A673 (cell line): ENCODE results near the gene NID1. TPM values are rescaled to one million over a fixed set of nuclear protein-coding genes. Genes with fewer than 3 reads are reported as not detected.

Experiments used
- BruUV-seq: library from RNA; stranded (reverse); fragments of 400-500 nt; replicated peaks from 2 replicates; lab custom pipeline; 2021; lab: Mats Ljungman, UMichigan
- CTCF ChIA-PET: fragments of 300-600 bp; sonication (Branson Sonifier 250); formaldehyde crosslinking; loops from one replicate; lab custom pipeline; 2022; ENCODE audit warnings: antibody characterized with exemption; lab: Charles Lee
- POLR2A ChIA-PET: fragments of 300-600 bp; sonication (Branson Sonifier 250); formaldehyde crosslinking; loops from one replicate; lab custom pipeline; 2022; ENCODE audit warnings: antibody characterized with exemption; ENCODE audit not compliant: low non-redundant PET; lab: Charles Lee
- DNase-seq: peaks from one replicate; pipeline ENCODE4 v3.0.0-alpha.2; 2015; ENCODE audit warnings: low spot score
- H3K27ac ChIP-seq: fragments of 200-600 bp; sonication (generic); 2 replicates; pipeline ENCODE4 v1.5.1; 2016; ENCODE audit warnings: mixed run types, low read depth, mild to moderate bottlenecking, mixed read lengths, antibody characterized with exemption, low read length; ENCODE audit not compliant: poor library complexity, severe bottlenecking
- H3K27me3 ChIP-seq: fragments of 200-600 bp; sonication (generic); replicated peaks from 2 replicates; pipeline ENCODE4 v1.6.1; 2017; ENCODE audit warnings: mixed run types, low read depth, mild to moderate bottlenecking, mixed read lengths, antibody characterized with exemption, low read length; ENCODE audit not compliant: insufficient read depth, poor library complexity
- H3K36me3 ChIP-seq: fragments of 200-600 bp; sonication (generic); 2 replicates; pipeline ENCODE4 v1.6.1; 2016; ENCODE audit warnings: mixed run types, mild to moderate bottlenecking, mixed read lengths, antibody characterized with exemption, low read length; ENCODE audit not compliant: insufficient read depth, poor library complexity, severe bottlenecking
- H3K4me1 ChIP-seq: fragments of 200-600 bp; sonication (generic); 2 replicates; pipeline ENCODE4 v1.6.1; 2017; ENCODE audit warnings: mixed run types, mild to moderate bottlenecking, mixed read lengths, antibody characterized with exemption, low read length; ENCODE audit not compliant: insufficient read depth, poor library complexity, severe bottlenecking
- H3K4me3 ChIP-seq: fragments of 200-600 bp; sonication (generic); 2 replicates; pipeline ENCODE4 v1.5.1; 2016; ENCODE audit warnings: low read depth, mixed run types, mild to moderate bottlenecking, mixed read lengths, low read length; ENCODE audit not compliant: poor library complexity, severe bottlenecking
- H3K9me3 ChIP-seq: fragments of 200-600 bp; sonication (generic); 2 replicates; pipeline ENCODE4 v1.6.1; 2016; ENCODE audit warnings: mixed run types, low read depth, mild to moderate bottlenecking, mixed read lengths, antibody characterized with exemption, low read length; ENCODE audit not compliant: poor library complexity, severe bottlenecking
- CTCF ChIP-seq: fragments of 300-800, 200-600 bp; sonication (generic); conservative IDR thresholded peaks from 2 replicates; pipeline ENCODE4 v1.5.1; 2017; ENCODE audit warnings: low read depth, mild to moderate bottlenecking, antibody characterized with exemption, low read length, moderate library complexity, mixed read lengths
- EZH2 ChIP-seq: fragments of 200-600 bp; sonication (generic); IDR thresholded peaks from 2 replicates; pipeline ENCODE4 v1.6.1; 2017; ENCODE audit warnings: borderline replicate concordance, low read depth, mild to moderate bottlenecking, mixed read lengths, antibody characterized with exemption, low read length; ENCODE audit not compliant: poor library complexity, severe bottlenecking
- intact Hi-C: fragments of 100-400 bp; cut with micrococcal nuclease; formaldehyde crosslinking; loops from one replicate; pipeline ENCODE4 v1.10.0; 2022; ENCODE audit not compliant: unreplicated experiment
- total RNA-seq: library from RNA; stranded (reverse); gene quantifications from 2 replicates; pipeline ENCODE4 v1.2.3, GENCODE V29; 2021

NID1 gene
- total RNA-seq, 1 experiment from 2014 or later: 0.64 TPM

- DNase-seq: no peak
- no peak overlapping the region for H3K27ac ChIP-seq
- no peaks in the 10 kb centered on the region for H3K4me1 ChIP-seq
- H3K36me3 ChIP-seq: no peaks in the 10 kb centered on the region
- H3K9me3 ChIP-seq: no peaks in the 10 kb centered on the region
- TF ChIP-seq EZH2 (no peak), CTCF (no peak)
- H3K4me3 ChIP-seq: no peak overlapping the region
- POLR2A ChIA-PET: no interaction called here
- intact Hi-C loops: no loop called here
- BruUV-seq: no TSS peak
- CTCF ChIA-PET: no interaction called here
- no peaks in the 10 kb centered on the region for H3K27me3 ChIP-seq
Observed at GRCh38 chr1:236112332-236112627, 47.4 kb upstream of the NID1 start.

- BruUV-seq: no TSS peak
- H3K4me3 ChIP-seq: no peak overlapping the region
- POLR2A ChIA-PET: no interaction called here
- DNase-seq: no peak
- no peaks in the 10 kb centered on the region for H3K36me3 ChIP-seq
- CTCF ChIA-PET: no interaction called here
- intact Hi-C loops: no loop called here
- H3K27me3 ChIP-seq: no peaks in the 10 kb centered on the region
- TF ChIP-seq EZH2 (no peak), CTCF (no peak)
- no peaks in the 10 kb centered on the region for H3K9me3 ChIP-seq
- no peak overlapping the region for H3K27ac ChIP-seq
- H3K4me1 ChIP-seq: no peaks in the 10 kb centered on the region
Observed at GRCh38 chr1:236111527-236112331, 46.8 kb upstream of the NID1 start.

- no peaks in the 10 kb centered on the region for H3K27me3 ChIP-seq
- ChIA-PET CTCF (no interaction called here), POLR2A (no interaction called here)
- no peaks in the 10 kb centered on the region for H3K36me3 ChIP-seq
- H3K4me3 ChIP-seq: no peak overlapping the region
- intact Hi-C loops: no loop called here
- TF ChIP-seq CTCF: no peak
- no peak for TF ChIP-seq EZH2
- no peaks in the 10 kb centered on the region for H3K9me3 ChIP-seq
- no peaks in the 10 kb centered on the region for H3K4me1 ChIP-seq
- DNase-seq: no peak
- BruUV-seq: no TSS peak
- no peak overlapping the region for H3K27ac ChIP-seq
Observed at GRCh38 chr1:236110137-236110536, 45.2 kb upstream of the NID1 start.
